Activated naive CD4-positive, alpha-beta T cell (primary cell): Measurements from ENCODE around the gene PROX1.

Experiments
- DNase-seq, 4 experiments: peaks; one replicate each; lab custom pipeline; 2025; lab: John Stamatoyannopoulos, UW

Gene PROX1, protein sequence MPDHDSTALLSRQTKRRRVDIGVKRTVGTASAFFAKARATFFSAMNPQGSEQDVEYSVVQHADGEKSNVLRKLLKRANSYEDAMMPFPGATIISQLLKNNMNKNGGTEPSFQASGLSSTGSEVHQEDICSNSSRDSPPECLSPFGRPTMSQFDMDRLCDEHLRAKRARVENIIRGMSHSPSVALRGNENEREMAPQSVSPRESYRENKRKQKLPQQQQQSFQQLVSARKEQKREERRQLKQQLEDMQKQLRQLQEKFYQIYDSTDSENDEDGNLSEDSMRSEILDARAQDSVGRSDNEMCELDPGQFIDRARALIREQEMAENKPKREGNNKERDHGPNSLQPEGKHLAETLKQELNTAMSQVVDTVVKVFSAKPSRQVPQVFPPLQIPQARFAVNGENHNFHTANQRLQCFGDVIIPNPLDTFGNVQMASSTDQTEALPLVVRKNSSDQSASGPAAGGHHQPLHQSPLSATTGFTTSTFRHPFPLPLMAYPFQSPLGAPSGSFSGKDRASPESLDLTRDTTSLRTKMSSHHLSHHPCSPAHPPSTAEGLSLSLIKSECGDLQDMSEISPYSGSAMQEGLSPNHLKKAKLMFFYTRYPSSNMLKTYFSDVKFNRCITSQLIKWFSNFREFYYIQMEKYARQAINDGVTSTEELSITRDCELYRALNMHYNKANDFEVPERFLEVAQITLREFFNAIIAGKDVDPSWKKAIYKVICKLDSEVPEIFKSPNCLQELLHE

DNA sequence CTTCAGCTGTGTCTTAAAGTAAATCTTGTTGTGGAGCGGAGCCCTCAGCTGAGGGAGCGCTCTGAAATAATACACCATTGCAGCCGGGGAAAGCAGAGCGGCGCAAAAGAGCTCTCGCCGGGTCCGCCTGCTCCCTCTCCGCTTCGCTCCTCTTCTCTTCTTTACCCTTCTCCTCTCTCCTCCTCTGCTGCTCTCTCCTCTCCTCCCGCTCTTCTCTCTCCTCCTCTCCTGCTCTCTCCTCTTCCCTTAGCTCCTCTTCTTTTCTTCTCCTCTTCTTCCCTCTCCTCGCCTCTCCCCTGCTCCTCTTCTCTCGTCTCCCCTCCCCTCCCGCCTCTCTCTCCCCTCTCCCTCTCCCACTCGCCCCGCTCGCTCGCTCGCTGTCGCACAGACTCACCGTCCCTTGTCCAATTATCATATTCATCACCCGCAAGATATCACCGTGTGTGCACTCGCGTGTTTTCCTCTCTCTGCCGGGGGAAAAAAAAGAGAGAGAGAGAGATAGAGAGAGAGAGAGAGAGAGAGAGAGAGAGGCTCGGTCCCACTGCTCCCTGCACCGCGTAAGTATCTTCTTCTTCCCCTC is at the start of gene PROX1:
Gene PROX1 (plus strand): TSS at position 47 of the 580 bp plus-strand sequence. CDS start 8,563 bp downstream, outside the sequence.
- DNase-seq: peak in 1 of 4 experiments; percentile 18

DNA sequence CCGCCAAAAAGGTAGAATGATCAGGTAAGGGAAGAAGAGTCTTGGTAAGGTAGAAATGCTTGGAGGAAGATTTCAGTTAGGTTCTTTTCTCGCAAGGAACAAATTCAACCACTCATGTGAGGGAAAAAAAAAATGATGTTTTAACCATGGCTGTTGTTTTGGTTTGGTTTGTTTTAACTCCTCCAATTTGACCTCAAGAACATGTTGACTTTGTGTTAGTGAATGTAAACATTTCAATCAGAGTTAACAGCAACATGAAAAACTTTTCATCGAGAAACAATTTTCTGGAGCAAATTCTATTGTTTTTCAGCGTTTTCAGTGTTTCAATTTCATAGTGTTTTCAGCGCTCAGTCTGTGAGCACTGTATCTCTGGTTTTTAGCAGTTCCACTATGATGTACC is 49.0 kb upstream of the PROX1 start:
- DNase-seq: no peak

DNA sequence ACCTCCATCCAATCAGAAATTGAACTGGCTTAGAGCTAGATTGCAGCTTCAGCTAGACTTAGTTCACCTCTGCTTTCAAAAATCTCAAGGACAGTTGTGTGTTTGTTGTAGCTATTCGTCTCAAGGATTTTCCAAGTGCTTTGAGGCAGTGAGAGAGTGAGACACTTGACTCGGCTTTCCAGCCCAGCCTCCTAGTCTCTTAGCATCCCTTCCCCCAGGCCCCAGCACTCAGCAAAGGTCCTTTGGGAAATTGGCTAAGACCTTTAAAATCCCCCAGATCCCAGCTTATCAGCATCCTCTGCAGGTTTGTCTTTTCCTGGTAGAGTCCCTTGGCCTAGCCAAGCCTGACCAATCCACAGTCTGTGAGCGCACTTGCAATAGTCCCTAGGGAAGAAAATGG is 47.9 kb upstream of the PROX1 start:
- no peak for DNase-seq

DNA sequence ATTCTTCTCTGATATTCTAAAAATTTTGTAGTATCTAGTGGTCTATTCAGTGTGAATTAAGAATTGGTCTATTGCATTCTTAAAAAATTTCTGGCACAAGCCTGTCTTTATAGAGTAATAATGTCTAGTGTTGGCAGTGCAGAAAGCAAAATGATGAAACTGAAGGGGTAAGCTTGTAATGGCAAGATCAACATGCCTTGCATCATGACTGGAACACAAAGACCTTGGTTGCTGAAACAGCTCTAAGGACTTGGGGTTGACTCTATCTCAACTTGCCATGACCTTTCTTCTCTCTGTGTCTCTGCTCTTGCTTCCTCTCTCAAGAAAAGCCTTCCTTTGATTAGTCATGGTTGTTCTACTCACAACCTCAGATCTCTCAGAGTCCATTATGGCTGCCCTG is 46.8 kb upstream of the PROX1 start:
- no peak for DNase-seq

DNA sequence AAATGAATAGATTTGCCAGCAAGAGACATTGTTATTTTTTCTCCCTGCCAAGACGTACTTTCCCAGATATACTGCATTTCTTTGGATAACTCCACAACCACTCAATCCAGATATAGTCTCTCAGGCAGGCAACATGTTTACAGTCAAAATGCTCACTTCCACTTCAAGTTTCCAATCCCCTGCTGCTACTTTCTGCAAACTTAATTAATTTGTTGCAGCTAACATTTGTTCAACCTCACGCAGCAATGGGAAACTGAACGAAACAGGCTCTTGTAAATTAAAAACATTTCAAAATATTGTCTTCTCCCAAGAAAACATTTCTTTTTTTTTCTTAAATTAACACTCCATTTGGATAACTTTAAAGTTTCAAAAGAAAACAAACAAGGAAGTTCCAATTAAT is 45.7 kb upstream of the PROX1 start:
- no peak for DNase-seq

DNA sequence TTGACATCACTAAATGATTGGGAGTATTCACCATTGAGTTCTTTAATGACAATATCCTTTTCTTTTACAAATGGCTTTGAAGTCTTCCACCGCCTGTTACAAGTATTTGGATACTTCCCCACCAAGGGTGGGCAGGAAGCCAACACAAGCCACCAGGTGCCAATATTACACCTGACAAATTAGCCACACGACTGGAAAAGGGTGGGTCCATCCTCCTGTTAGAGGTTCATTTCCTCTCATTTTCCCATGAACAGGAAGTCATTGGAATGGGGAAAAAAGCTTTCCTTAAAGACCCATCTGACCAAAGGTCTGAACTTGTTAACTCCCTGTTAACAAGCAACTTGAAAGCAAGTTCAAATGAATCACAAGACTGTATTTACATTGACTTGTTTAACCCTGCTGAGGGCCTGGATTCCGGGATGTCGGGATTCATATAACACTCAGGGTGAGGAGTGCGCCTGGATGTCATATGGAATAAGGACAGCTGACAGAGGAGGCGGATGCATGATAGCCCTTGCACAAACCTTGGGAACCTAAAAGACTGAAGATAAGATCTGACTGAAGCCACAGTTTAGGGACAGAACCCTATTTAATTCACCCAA is 40.5 kb upstream of the PROX1 start:
- DNase-seq: no peak

DNA sequence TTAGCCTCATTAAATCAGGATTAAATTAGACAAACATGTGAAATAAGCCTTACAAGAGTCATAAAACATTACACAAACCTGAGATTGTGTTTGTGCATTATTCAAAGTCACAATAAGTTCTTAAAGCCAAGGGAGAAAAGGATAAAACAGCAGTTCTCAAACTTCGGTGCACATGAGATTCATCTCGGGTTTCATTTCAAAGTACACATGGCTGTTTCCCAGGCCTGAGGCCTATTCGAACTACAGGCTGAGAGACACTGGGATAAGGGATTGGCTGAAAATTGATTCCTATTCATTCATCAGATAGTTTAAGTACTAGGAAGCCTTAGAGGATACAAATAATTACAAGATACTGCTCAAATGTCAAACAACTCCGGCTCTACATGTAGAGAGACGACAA is 35.9 kb upstream of the PROX1 start:
- DNase-seq: no peak

DNA sequence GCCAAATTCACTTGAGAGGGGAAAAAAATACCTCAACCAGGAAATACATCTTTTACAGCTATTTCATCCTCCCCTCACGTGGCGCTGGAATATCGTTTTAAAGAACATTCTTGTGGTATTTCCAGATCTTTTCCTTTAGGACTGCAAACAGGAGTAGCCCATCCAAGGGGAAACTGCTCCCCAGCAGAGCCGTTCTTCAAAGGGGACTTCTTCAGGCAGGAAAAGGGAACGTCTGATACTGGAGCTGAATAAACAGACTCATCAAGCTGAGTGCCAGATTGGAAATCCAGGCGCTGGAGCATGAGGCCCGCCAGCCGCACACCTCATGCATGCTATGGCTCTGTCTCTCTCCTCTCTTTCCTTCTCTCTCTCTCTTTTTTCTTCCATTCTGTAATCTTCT is 34.0 kb upstream of the PROX1 start:
- DNase-seq: no peak

DNA sequence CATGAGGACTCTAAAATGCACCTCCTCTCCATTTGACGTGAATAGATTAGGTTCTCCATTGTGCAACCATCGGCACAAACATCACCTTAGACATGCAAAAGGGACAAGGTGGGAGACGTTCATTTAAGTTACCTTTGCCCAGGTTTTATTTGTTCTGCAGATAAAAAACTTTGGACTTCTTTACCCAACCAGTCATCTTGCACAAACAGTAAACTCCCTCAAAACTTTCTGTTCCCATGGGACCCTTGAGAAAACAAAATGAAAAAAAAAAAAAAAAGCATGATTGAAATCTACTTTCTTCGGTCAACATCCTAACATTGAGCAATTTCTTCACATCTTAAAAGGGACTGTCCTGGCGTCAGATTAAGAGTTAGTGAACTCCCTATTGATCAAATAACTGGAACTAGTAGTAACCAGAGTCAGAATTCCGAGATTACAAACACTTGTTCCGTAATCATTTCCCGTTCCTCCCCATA is 31.4 kb upstream of the PROX1 start:
- no peak for DNase-seq

DNA sequence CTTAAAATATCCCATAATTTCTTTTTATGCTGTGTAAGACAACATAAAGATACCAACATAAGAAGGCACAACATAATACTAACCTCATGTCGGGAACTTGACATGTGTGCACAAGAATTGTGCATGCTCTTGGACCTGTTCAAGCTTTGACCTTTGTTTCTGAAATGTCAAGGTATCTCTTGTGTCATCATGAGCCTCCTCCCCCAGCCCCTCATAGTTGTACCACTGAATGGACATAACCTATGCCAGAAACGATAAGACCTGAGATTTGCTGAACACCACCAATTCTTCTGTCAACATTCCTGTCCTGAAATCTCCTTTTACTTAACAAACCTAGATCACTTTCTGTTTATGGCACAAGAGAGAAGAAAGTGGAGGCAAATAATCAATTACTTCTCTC is 29.4 kb upstream of the PROX1 start:
- no peak for DNase-seq

DNA sequence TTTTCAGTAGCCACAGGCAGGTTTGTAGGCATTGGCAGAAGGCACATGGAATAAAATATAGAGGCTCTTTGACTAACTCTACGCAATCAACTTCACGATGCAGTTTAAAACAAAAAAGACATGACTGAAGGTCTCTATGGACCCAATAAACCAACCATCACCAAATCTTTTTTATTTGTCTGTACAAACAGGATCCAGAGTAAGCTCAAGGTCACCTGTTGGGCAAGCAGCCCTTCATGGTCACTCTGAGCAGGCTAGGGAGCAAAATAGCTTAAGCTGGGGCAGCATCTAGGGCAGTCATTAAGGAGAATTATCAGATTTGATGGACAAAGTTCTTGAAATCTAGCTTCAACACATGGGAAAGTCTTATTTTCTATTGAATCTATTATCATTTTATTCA is 26.8 kb upstream of the PROX1 start:
- DNase-seq: no peak

DNA sequence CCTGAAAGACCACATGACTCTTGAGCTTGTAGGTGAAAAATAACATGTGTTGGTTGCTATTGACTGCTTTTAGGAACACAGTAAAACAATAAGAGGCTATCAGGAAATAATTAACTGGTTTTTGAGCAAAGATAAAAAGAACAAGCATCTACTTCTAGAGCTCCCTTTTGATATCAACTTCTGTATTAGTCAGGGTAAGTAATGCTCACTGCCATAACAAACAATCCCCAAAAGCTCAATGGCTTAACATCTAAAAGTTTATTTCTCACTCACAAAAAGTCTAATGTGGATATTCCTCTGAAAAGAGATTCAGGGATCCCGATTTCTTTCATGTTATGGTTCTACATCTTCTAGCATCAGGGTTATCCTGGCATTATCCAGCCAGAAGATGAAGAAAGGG is 25.3 kb upstream of the PROX1 start:
- no peak for DNase-seq

DNA sequence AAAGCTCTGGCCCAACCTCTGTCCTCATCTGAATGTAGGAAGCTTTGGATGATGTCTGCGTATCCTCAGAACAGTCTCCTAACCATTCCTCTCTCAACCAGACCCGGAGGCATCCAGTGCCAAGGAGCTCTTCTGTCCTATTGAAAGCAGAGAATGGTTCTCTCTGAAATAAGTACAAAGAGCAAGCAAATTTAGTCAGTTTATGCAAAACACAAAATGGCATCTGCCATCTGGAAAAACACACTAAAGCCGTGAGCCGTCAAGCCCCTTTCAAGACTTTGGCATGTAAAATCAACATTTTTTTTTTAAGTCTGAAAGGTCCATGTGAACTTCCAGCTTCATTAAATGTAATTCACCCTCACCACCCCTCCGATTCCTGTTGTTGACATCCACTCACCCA is 21.7 kb upstream of the PROX1 start:
- no peak for DNase-seq

DNA sequence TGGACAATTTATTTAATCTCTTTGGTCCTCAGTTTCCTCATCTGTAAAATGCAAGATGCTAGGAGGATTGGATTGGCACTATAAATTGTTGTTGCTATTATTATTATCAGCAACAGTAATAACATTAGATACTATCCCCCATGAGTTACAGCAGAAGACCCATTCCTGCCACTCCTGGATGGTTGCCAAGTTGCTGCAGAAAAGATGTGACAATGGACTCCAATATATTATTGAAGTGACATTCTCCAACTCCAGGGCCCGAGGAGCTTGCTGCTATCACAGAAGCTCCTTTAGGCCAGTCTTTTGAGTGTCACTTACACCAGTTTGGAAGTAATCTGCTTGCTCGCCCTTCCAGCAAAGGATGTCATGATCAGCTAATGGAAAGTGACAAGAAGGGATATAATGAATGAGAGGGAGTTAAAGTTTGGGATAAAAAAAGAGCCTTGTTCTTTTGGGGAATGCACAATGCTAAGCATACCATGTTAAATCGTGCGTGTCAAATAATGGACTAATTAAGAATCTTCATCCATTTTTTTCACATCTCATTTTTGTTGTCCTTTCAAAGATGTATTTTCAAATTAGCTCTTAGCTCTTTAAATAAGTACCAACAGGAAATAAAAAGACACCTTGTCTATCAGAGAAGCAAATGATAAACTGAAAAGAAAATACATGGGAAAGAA is 19.5 kb upstream of the PROX1 start:
- no peak for DNase-seq

DNA sequence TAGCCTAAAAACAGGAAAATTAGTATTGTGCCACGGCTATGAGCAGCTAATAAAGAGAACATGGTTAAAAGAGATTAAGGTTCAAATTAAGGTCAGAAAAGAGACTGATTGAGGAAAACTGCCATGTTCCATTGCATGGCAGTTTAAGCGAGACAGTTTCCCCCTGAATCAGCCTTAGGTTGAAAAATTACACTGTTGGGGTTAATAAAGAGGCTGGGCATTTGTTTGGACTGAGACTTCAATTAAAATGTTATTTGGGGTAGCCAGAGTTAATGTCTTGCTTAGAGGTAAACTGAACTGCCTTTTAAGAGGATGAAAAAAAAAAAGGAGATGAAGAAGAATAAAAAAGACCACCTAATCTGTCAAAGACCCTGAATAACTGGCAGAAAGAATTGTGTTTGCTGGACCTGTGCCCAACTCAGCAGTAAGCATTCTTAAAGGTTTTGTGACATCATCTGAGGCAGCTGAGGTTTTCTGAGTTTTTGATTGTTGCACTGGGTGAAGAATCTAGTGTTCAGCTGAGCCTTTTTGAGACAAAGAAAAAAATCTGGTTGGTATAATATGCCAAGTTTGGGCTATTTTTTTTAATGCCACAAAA is 17.7 kb upstream of the PROX1 start:
- DNase-seq: no peak

DNA sequence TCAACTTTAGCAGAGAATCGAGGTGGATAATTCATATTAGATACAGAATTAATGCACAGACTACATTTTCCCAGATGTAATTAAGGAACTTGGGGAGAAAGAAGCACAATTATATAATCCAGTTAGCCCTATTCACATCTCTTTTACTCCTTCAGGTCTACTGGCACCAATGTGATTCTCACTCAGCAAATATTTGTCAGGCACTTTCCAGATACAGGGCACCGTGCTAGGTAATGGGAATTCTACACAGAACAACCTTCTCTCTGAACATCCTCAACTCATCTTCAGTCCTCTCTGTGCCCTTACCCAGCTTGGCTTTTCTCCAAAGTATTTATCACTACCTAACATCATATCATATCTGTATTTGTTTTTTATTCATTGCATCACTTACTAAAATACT is 15.6 kb upstream of the PROX1 start:
- no peak for DNase-seq

DNA sequence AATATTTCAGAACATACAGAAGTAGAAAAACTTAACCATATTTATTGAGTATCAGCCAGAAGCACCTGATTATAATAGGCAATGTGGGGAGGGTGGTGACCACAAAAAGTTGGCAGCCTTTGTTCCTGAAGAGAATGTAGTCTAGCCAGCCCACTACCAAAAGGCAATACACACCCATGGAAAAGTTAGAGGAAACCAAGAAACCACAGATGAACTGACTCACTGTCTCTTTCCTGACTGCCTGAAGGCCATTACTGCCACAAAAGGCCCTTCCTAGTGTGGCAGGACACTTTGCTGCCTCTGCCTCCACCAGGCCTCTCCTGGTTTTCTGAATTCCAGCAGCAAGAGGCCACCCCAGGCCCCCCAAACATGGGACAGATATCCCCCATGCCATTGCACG is 14.6 kb upstream of the PROX1 start:
- no peak for DNase-seq

DNA sequence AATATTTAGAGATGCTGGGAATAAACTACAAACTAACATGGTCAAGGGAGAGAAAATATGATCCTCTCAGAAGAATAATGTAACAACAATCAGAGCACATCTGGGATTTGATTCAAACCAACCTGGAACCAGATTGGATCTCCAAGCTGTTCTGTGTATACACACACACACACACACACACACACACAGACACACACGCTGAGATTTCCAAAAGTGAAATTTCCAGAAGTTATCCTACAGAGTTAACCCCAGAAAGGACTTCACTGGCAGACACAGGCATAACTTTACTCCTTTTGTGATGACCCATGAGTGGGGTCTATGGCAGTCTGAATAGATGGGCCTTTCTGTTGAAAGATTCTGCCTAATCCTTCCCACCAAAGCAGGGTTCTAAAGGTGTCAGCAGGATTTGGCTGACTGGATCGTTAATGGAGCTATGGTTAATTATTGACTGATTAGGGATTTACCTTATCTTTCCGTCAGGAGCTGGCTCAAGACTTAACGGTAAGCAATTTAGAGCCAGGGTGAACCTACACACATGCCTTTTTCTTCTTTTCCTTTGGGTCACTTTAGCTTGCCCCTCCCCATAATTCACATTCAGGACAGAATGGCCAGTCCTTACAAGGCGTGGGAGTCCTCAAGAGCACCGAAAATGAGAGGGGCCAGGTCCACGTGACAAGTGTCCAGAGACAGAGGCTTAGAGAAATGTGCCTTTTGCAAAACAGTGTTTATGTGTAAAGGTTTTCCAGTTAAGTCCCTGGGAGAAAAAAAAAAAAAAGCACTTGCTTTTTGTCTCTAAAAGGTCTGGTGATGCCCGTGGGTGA is 10.9 kb upstream of the PROX1 start:
- no peak for DNase-seq

DNA sequence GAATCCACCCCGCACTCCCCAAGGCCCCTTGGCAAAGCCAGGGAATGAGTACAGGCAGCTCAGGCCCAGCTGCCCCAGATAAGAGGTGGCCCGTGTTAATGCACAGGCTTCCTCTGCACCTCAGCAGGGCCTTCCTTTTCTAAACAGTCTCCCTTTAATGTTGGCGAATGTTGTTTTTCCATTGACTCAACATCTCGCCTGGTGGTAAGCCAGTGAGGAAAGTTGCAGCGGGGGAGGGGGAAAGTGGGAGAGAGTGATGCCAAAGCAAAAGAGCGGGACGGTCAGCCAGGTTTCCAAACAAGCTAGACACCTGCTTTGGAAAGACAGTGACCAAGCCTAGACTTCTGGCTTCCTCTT is 10.3 kb upstream of the PROX1 start:
- DNase-seq: no peak

DNA sequence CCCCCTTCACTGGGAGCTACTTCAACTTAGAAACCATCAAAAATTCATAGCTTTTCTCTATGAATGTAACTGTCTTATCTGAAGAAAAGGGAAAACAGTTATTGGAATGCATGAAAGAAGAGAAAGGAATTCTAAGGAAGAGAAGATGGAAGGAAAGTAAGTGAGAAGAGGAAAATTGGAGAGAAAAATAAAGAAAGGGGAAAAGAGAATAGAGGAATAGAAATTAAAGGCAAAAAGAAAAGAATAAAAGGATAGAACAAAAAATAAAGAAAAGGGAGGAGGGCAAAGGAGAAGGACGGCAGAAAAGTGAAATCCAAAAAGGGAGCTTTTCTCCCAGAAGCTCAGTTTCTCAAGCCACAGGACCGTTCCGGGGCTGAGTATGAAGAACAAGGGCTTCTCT is 9.9 kb upstream of the PROX1 start:
- DNase-seq: no peak
